ENCODE data around the gene WDR70.

DNA sequence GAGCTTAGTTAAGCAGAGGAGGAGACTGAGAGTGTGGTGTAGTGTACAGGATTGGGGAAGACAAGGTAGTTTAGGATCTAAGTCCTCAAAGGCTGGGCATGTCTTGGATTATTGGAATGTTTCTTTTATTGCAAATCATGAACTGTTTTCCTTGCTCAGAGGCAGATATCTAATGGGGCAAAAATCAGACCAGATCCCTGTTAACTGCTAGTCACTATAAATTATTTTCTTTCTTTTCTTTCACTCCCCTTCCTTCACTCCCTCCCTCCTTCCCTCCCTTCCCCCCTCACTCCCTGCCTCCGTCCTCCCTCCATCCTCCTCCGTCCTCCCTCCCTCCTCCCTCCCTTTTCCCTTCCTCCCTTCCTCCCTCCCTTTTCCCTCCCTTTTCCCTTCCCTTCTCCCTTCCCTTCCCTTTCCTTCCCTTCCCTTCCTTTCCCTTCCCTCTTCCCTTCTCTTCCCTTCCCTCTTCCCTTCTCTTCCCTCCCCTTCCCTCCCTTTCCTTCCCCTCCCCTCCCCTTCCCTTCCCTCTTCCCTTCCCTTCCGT, 117.9 kb downstream of the WDR70 start:
- TF ChIP-seq, protein P1, sequence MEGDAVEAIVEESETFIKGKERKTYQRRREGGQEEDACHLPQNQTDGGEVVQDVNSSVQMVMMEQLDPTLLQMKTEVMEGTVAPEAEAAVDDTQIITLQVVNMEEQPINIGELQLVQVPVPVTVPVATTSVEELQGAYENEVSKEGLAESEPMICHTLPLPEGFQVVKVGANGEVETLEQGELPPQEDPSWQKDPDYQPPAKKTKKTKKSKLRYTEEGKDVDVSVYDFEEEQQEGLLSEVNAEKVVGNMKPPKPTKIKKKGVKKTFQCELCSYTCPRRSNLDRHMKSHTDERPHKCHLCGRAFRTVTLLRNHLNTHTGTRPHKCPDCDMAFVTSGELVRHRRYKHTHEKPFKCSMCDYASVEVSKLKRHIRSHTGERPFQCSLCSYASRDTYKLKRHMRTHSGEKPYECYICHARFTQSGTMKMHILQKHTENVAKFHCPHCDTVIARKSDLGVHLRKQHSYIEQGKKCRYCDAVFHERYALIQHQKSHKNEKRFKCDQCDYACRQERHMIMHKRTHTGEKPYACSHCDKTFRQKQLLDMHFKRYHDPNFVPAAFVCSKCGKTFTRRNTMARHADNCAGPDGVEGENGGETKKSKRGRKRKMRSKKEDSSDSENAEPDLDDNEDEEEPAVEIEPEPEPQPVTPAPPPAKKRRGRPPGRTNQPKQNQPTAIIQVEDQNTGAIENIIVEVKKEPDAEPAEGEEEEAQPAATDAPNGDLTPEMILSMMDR (conservative IDR thresholded peaks at IDR 0.05; ENCODE audit: low read length): no peak
- TF ChIP-seq EZH2phosphoT487 (IDR thresholded peaks at IDR 0.05; ENCODE audit: borderline replicate concordance): no peak

Data from Loucy (cell line).